ENCODE results near the gene CEBPE.

Gene CEBPE

DNA sequence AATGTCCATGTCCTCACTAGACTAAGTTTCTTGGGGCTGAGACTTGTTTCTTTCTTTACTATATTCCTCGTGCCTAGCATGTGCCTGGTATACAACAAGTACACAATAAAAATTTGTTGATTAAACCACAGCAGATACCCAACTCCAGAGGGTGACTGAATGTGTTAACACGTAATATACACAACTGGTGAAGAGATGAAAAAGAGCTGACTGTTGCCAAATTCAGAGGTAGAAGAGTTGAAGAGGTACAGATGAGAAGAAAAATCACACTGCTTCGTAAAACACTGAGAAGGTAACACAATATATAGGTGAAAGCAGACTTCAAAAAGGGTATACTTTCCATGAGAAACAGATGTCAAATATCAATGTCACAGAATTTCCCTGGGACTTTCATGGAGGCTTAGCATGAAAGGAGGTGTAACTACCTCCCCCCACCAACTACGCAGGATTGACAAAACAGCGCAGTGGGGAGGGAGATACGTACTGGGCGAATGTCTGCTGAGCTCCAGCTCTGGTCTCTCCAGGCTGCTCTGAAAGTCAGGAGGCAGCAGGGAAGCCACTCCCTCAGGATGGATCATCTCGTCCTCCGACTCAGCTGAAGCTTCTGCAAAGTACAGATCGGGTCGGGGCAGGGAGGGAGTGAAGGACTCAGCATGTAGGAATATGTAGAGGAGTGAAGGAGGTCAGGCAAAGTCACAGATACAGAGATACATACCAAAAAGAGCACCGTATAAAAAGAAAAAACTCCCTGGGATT is 29.4 kb downstream of the CEBPE start:
- Histone ChIP-seq H3K4me1 (ENCODE audit: insufficient read depth, poor library complexity, severe bottlenecking) (peaks cover 5% of the 10 kb centered on the region), H3K36me3 (ENCODE audit: low read depth) (peaks cover 89% of the 10 kb centered on the region), H3K27ac (ENCODE audit: poor library complexity, severe bottlenecking) (no peak overlapping the region), H3K4me3 (ENCODE audit: severe bottlenecking) (no peak overlapping the region), H3K9me3 (ENCODE audit: severe bottlenecking) (no peaks in the 10 kb centered on the region), H3K27me3 (ENCODE audit: insufficient read depth, poor library complexity, severe bottlenecking) (no peaks in the 10 kb centered on the region)
- ATAC-seq (ENCODE audit: low read depth) (no peak), DNase-seq (ENCODE audit: low spot score) (no peak)
- TF ChIP-seq, protein P1, sequence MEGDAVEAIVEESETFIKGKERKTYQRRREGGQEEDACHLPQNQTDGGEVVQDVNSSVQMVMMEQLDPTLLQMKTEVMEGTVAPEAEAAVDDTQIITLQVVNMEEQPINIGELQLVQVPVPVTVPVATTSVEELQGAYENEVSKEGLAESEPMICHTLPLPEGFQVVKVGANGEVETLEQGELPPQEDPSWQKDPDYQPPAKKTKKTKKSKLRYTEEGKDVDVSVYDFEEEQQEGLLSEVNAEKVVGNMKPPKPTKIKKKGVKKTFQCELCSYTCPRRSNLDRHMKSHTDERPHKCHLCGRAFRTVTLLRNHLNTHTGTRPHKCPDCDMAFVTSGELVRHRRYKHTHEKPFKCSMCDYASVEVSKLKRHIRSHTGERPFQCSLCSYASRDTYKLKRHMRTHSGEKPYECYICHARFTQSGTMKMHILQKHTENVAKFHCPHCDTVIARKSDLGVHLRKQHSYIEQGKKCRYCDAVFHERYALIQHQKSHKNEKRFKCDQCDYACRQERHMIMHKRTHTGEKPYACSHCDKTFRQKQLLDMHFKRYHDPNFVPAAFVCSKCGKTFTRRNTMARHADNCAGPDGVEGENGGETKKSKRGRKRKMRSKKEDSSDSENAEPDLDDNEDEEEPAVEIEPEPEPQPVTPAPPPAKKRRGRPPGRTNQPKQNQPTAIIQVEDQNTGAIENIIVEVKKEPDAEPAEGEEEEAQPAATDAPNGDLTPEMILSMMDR (IDR thresholded peaks at IDR 0.05; ENCODE audit: poor library complexity, severe bottlenecking) = no peak

DNA sequence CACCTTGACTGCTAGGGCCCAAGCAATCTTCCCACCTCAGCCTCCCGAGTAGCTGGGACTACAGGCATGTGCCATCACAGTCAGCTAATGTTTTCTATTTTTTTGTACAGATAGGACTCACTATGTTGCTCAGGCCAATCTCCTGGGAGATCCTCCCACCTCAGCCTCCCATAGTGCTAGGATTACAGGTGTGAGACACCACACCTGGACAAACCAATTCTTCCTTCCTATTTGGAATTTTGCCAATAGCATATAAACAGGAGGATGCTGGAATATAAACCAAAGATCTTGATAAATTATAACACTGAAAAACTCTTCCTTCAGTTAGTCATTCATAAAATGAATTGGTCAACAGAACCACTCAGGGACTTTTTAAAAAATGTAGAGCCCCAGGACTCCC is 32.5 kb downstream of the CEBPE start:
- peaks cover 100% of the 10 kb centered on the region for H3K36me3 ChIP-seq (ENCODE audit: low read depth)
- ATAC-seq (ENCODE audit: low read depth) = no peak

DNA sequence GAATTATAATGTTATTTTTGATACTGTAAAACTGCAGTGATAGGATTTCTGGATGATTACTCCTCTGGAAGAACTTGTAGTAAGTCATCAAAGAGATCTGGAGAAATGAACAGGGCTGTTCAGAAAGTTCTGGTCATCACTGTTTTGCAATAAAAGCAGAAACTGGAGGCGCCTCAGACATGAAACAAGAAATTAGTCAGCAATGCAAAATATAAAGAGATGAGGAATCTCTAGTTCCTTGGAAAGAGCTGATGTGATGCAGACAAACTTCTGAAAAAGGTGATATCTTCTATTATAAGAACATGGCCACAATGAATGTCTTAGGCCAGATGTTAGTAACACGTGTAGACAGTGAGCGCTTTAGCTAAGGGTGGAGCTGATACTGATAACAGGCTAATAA is 33.6 kb downstream of the CEBPE start:
- Histone ChIP-seq H3K27ac (ENCODE audit: poor library complexity, severe bottlenecking) (no peak overlapping the region), H3K4me3 (ENCODE audit: severe bottlenecking) (no peak overlapping the region), H3K27me3 (ENCODE audit: insufficient read depth, poor library complexity, severe bottlenecking) (no peaks in the 10 kb centered on the region), H3K36me3 (ENCODE audit: low read depth) (peaks cover 100% of the 10 kb centered on the region), H3K4me1 (ENCODE audit: insufficient read depth, poor library complexity, severe bottlenecking) (no peaks in the 10 kb centered on the region), H3K9me3 (ENCODE audit: severe bottlenecking) (no peaks in the 10 kb centered on the region)
- ATAC-seq (ENCODE audit: low read depth) = no peak
- TF ChIP-seq, protein P1 (IDR thresholded peaks at IDR 0.05; ENCODE audit: poor library complexity, severe bottlenecking) = no peak
- no peak for DNase-seq (ENCODE audit: low spot score)

More for the DNA sequence above, 32.5 kb downstream of the CEBPE start:
- TF ChIP-seq, protein P1 (IDR thresholded peaks at IDR 0.05; ENCODE audit: poor library complexity, severe bottlenecking) = no peak
- Histone ChIP-seq H3K27me3 (ENCODE audit: insufficient read depth, poor library complexity, severe bottlenecking) (no peaks in the 10 kb centered on the region), H3K27ac (ENCODE audit: poor library complexity, severe bottlenecking) (no peak overlapping the region), H3K9me3 (ENCODE audit: severe bottlenecking) (no peaks in the 10 kb centered on the region), H3K4me1 (ENCODE audit: insufficient read depth, poor library complexity, severe bottlenecking) (no peaks in the 10 kb centered on the region), H3K4me3 (ENCODE audit: severe bottlenecking) (no peak overlapping the region)
- DNase-seq (ENCODE audit: low spot score) = no peak

DNA sequence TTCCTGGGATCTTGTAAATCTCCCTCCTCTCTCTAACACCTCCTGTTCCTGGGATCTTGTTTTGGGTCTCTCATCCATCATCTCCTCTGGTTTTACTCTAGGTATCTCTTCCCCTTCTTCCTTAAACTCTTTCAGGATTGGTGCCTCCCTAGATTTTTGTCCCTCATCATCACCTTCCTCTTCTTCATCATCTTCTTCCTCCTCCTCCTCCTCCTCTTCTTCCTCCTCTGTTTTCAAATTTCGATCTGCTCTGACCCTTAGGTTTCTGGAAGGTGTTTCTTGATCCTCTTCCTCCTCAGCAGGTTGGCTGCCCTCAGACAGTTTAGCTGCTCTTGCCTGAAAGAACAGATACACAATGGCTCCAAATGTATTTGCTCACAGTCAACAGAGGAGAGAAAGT is 38.6 kb downstream of the CEBPE start:
- no peak for ATAC-seq (ENCODE audit: low read depth)

More for the DNA sequence above, 38.6 kb downstream of the CEBPE start:
- H3K4me1 ChIP-seq (ENCODE audit: insufficient read depth, poor library complexity, severe bottlenecking) = peaks cover 30% of the 10 kb centered on the region
- H3K9me3 ChIP-seq (ENCODE audit: severe bottlenecking) = no peaks in the 10 kb centered on the region
- no peak for DNase-seq (ENCODE audit: low spot score)
- no peak overlapping the region for H3K4me3 ChIP-seq (ENCODE audit: severe bottlenecking)
- peaks cover 100% of the 10 kb centered on the region for H3K36me3 ChIP-seq (ENCODE audit: low read depth)
- peak overlapping the region; percentile 81 for H3K27ac ChIP-seq (ENCODE audit: poor library complexity, severe bottlenecking)
- H3K27me3 ChIP-seq (ENCODE audit: insufficient read depth, poor library complexity, severe bottlenecking) = no peaks in the 10 kb centered on the region
- TF ChIP-seq, protein P1 (IDR thresholded peaks at IDR 0.05; ENCODE audit: poor library complexity, severe bottlenecking) = no peak
